MM.1S (cell line): ENCODE data around the gene WDR74.

Experiments
- DNase-seq: peaks from one replicate; pipeline ENCODE4 v3.0.0-alpha.2; 2015
- H2AFZ ChIP-seq: fragments of 300-600 bp; sonication (generic); 2 replicates; pipeline ENCODE4 v1.6.0; 2016; ENCODE audit warnings: antibody characterized with exemption, low read length
- H3F3A ChIP-seq: fragments of 300-600 bp; sonication (generic); 2 replicates; pipeline ENCODE4 v1.6.1; 2016; ENCODE audit warnings: mild to moderate bottlenecking, antibody characterized with exemption, low read length, moderate library complexity, mixed read lengths; ENCODE audit not compliant: insufficient read depth
- H3K27ac ChIP-seq: fragments of 300-600 bp; sonication (generic); 2 replicates; pipeline ENCODE4 v1.5.1; 2016; ENCODE audit warnings: mild to moderate bottlenecking, low read length
- H3K27me3 ChIP-seq: fragments of 300-600 bp; sonication (generic); replicated peaks from 2 replicates; pipeline ENCODE4 v1.6.0; 2016; ENCODE audit warnings: low read length; ENCODE audit not compliant: insufficient read depth
- H3K36me3 ChIP-seq: fragments of 300-600 bp; sonication (generic); replicated peaks from 2 replicates; pipeline ENCODE4 v1.6.1; 2016; ENCODE audit warnings: mild to moderate bottlenecking, low read length, mixed read lengths; ENCODE audit not compliant: insufficient read depth
- H3K4me1 ChIP-seq: fragments of 300-600 bp; sonication (generic); 2 replicates; pipeline ENCODE4 v1.6.1; 2016; ENCODE audit warnings: low read length, mixed read lengths
- H3K4me2 ChIP-seq: fragments of 300-600 bp; sonication (generic); 2 replicates; pipeline ENCODE4 v1.6.0; 2016; ENCODE audit warnings: low read depth, low read length
- H3K4me3 ChIP-seq: fragments of 300-600 bp; sonication (generic); 2 replicates; pipeline ENCODE4 v1.5.1; 2016; ENCODE audit warnings: low read length, mixed read lengths
- H3K79me2 ChIP-seq: fragments of 300-600 bp; sonication (generic); 2 replicates; pipeline ENCODE4 v1.6.1; 2016; ENCODE audit warnings: mixed run types, low read length, mixed read lengths
- H3K9ac ChIP-seq: fragments of 300-600 bp; sonication (generic); 2 replicates; pipeline ENCODE4 v1.6.1; 2016; ENCODE audit warnings: low read length, mixed read lengths
- H3K9me2 ChIP-seq: fragments of 300-600 bp; sonication (generic); replicated peaks from 2 replicates; pipeline ENCODE4 v1.6.1; 2016; ENCODE audit warnings: mild to moderate bottlenecking, low read length, mixed read lengths; ENCODE audit not compliant: insufficient read depth
- H3K9me3 ChIP-seq: fragments of 300-600 bp; sonication (generic); replicated peaks from 2 replicates; pipeline ENCODE4 v1.6.1; 2016; ENCODE audit warnings: mild to moderate bottlenecking, low read length, mixed read lengths; ENCODE audit not compliant: insufficient read depth
- H4K20me1 ChIP-seq: fragments of 300-600 bp; sonication (generic); 2 replicates; pipeline ENCODE4 v1.6.1; 2016; ENCODE audit warnings: mild to moderate bottlenecking, low read length, moderate library complexity, mixed read lengths; ENCODE audit not compliant: insufficient read depth
- CTCF ChIP-seq: fragments of 300-600 bp; sonication (generic); IDR thresholded peaks from 2 replicates; pipeline ENCODE4 v1.5.1; 2016; ENCODE audit warnings: antibody characterized with exemption, low read length, mixed read lengths
- EZH2 ChIP-seq: fragments of 300-600 bp; sonication (generic); optimal IDR thresholded peaks from 2 replicates; pipeline ENCODE3; 2017; ENCODE audit warnings: low read depth, mild to moderate bottlenecking, antibody characterized with exemption, low read length, mixed read lengths
- EZH2phosphoT487 ChIP-seq: fragments of 300-600 bp; sonication (generic); IDR thresholded peaks from 2 replicates; pipeline ENCODE4 v1.6.1; 2018; ENCODE audit warnings: antibody characterized with exemption, low read length

Gene WDR74

DNA sequence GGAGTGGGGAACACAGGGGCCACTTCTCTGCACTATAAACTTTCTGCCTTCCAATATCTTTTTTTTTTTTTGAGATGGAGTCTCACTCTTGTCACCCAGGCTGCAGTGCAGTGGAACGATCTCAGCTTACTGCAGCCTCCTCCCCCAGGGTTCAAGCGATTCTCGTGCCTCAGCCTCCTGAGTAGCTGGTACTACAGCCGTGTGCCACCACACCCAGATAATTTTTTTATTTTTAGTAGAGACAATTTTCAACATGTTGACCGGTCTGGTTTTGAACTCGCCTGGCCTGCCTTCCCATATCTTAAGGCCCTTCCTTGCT lies 43.0 kb upstream of the WDR74 start:
- peaks cover 37% of the 10 kb centered on the region for H3K36me3 ChIP-seq
- H3K4me3 ChIP-seq, result peak overlapping the region; percentile 99
- H3K27me3 ChIP-seq, result no peaks in the 10 kb centered on the region
- H3K9ac ChIP-seq, result peak overlapping the region; percentile 98
- peaks cover 55% of the 10 kb centered on the region for H3F3A ChIP-seq
- peaks cover 21% of the 10 kb centered on the region for H3K4me1 ChIP-seq
- DNase-seq, result no peak
- no peak overlapping the region for H2AFZ ChIP-seq
- peaks cover 16% of the 10 kb centered on the region for H4K20me1 ChIP-seq
- H3K9me2 ChIP-seq, result no peaks in the 10 kb centered on the region
- H3K27ac ChIP-seq, result peak overlapping the region; percentile 98; the same call in 1 of the 2 replicates
- peaks cover 74% of the 10 kb centered on the region for H3K79me2 ChIP-seq
- H3K4me2 ChIP-seq, result peak overlapping the region; percentile 74
- H3K9me3 ChIP-seq, result no peaks in the 10 kb centered on the region
- no peak for TF ChIP-seq EZH2
- no peak for TF ChIP-seq EZH2phosphoT487
- TF ChIP-seq CTCF, result no peak

DNA sequence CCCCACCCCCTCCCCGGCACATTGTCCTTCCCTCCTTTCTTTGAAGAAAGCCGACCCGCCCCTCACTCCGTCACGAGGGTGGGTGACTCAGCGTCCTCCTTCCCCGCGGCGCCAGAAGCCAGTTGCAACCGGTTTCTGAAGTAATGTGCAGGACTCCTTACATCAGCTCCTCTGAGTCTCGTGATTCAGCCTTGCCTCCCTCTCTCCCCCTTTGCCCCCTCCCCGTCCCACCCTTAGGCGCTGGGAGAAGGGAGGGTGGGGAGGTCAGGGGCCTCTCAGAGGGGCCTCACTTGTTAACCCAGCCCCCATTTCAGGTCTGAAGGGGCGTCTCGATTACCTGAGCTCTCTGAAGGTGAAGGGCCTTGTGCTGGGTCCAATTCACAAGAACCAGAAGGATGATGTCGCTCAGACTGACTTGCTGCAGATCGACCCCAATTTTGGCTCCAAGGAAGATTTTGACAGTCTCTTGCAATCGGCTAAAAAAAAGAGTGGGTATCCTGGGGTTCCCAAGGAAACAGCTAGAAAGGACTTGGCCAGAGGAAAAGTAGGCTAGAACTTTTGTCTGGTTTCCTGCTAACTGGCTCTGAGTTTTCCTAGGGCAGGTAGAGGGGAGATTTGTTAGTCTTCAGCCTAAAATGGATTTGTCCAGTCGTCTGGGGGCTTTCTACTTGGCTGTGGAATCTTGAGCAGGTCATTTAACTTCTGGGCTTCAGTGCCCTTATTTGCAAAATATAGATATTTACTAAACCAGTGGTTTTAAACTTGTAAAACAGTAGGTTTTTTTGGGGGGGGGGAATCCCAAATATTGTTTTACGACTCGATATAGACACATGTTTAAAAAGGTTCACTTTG lies 42.4 kb upstream of the WDR74 start:
- H3K9me2 ChIP-seq, result no peaks in the 10 kb centered on the region
- peak overlapping the region; percentile 74 for H3K4me2 ChIP-seq
- H3K27ac ChIP-seq, result peak overlapping the region; percentile 98
- H3K36me3 ChIP-seq, result peaks cover 32% of the 10 kb centered on the region
- TF ChIP-seq EZH2, result no peak
- peaks cover 52% of the 10 kb centered on the region for H3F3A ChIP-seq
- peaks cover 70% of the 10 kb centered on the region for H3K79me2 ChIP-seq
- no peaks in the 10 kb centered on the region for H3K27me3 ChIP-seq
- H3K9ac ChIP-seq, result peak overlapping the region; percentile 98
- peak; percentile 93 for DNase-seq
- 0 out of 2 replicates have a peak overlapping the region, but pooled peaks have one; percentile 65 for H2AFZ ChIP-seq
- peaks cover 16% of the 10 kb centered on the region for H4K20me1 ChIP-seq
- H3K9me3 ChIP-seq, result no peaks in the 10 kb centered on the region
- H3K4me3 ChIP-seq, result peak overlapping the region; percentile 99
- peaks cover 21% of the 10 kb centered on the region for H3K4me1 ChIP-seq

DNA sequence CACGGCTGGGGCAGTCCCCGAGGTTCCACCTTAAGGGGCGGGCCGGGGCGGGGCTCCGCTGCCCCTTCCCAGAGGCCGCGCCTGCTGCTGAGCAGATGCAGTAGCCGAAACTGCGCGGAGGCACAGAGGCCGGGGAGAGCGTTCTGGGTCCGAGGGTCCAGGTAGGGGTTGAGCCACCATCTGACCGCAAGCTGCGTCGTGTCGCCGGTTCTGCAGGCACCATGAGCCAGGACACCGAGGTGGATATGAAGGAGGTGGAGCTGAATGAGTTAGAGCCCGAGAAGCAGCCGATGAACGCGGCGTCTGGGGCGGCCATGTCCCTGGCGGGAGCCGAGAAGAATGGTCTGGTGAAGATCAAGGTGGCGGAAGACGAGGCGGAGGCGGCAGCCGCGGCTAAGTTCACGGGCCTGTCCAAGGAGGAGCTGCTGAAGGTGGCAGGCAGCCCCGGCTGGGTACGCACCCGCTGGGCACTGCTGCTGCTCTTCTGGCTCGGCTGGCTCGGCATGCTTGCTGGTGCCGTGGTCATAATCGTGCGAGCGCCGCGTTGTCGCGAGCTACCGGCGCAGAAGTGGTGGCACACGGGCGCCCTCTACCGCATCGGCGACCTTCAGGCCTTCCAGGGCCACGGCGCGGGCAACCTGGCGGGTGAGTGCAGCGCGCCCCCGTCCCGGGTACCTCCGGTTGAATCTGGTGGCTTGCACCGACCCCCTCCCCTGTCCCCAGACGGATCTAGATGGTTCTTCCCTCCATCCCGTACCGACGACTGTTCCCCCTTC lies 41.6 kb upstream of the WDR74 start, which contains the start of gene SLC3A2:
TSS of gene SLC3A2 (plus strand) at position 94 of the 776 bp plus-strand sequence. CDS start at position 222, 128 bp downstream.
- peaks cover 63% of the 10 kb centered on the region for H3K79me2 ChIP-seq
- peak within 1 kb of the TSS; percentile 98 for H3K27ac ChIP-seq
- TF ChIP-seq CTCF (peak; percentile 68), EZH2phosphoT487 (no peak)
- H3F3A ChIP-seq, result peaks cover 50% of the 10 kb centered on the region
- peak within 1 kb of the TSS; percentile 65 for H2AFZ ChIP-seq
- H3K4me2 ChIP-seq, result peak within 1 kb of the TSS; percentile 84
- H3K36me3 ChIP-seq, result peaks cover 31% of the 10 kb centered on the region
- H3K9me3 ChIP-seq, result no peaks in the 10 kb centered on the region
- no peaks in the 10 kb centered on the region for H3K27me3 ChIP-seq
- H3K9ac ChIP-seq, result peak within 1 kb of the TSS; percentile 98
- H3K4me3 ChIP-seq, result peak within 1 kb of the TSS; percentile 99
- peak; percentile 93 for DNase-seq
- peaks cover 16% of the 10 kb centered on the region for H4K20me1 ChIP-seq
- H3K9me2 ChIP-seq, result no peaks in the 10 kb centered on the region
- H3K4me1 ChIP-seq, result peaks cover 21% of the 10 kb centered on the region
